Upper lobe of right lung (tissue), 1 donor: ENCODE measurements around the gene OSBP2. TPM values are rescaled to one million over a fixed set of nuclear protein-coding genes. Genes with fewer than 3 reads are reported as not detected.

ENCODE experiments used
- ATAC-seq: fragments of 200-7000 bp; cut with Tn5 transposase; one replicate; pipeline ENCODE4 v1.9.1; 2020; ENCODE audit warnings: mild to moderate bottlenecking, moderate library complexity
- DNase-seq: peaks from one replicate; pipeline ENCODE4 v3.0.0-alpha.2; 2020
- H3K27ac ChIP-seq: fragments of 200-600 bp; one replicate; pipeline ENCODE4 v1.8.0; 2022
- H3K27me3 ChIP-seq: fragments of 200-600 bp; one replicate; pipeline ENCODE4 v1.8.0; 2022; ENCODE audit warnings: mild to moderate bottlenecking
- H3K36me3 ChIP-seq: fragments of 200-600 bp; one replicate; pipeline ENCODE4 v1.8.0; 2022
- H3K4me1 ChIP-seq: fragments of 200-600 bp; one replicate; pipeline ENCODE4 v1.8.0; 2022
- H3K4me3 ChIP-seq: fragments of 200-600 bp; one replicate; pipeline ENCODE4 v1.8.0; 2022; ENCODE audit warnings: mild to moderate bottlenecking
- H3K9me3 ChIP-seq: fragments of 200-600 bp; one replicate; pipeline ENCODE4 v1.8.0; 2022
- CTCF ChIP-seq: fragments of 200-600 bp; IDR thresholded peaks from one replicate; pipeline ENCODE4 v1.8.0; 2022; ENCODE audit warnings: antibody characterized with exemption
- intact Hi-C: fragments of 100-400 bp; cut with DNase I; formaldehyde crosslinking; loops from one replicate; pipeline ENCODE4 v1.11.0; 2022
- total RNA-seq: library from RNA; stranded (reverse); fragmentation: NEBNext Ultra II Directional; extraction: Animal tissue kit (Norgen Biotek cat#: 25700); gene quantifications from one replicate; pipeline ENCODE4 v1.2.1, GENCODE V29; 2021
- donor health status: DM: no; HTN: yes; CAD: no; lungs with severe emphysema.

The OSBP2 gene
- total RNA-seq, 1 donor from 2014 or later = 6.0 TPM

- intact Hi-C loops = no loop called here
- Histone ChIP-seq H3K36me3 (no peaks in the 10 kb centered on the region), H3K27ac (no peak overlapping the region), H3K4me3 (no peak overlapping the region), H3K4me1 (no peaks in the 10 kb centered on the region), H3K9me3 (no peaks in the 10 kb centered on the region), H3K27me3 (no peaks in the 10 kb centered on the region)
- ATAC-seq (no peak), DNase-seq (no peak)
- TF ChIP-seq CTCF = no peak
Measured at GRCh38 chr22:30783021-30783420, 88.3 kb downstream of the OSBP2 start.

GRCh38 chr22:30785527-30785926 is 90.9 kb downstream of the OSBP2 start:
- no peak for DNase-seq
- Histone ChIP-seq H3K27ac (no peak overlapping the region), H3K27me3 (no peaks in the 10 kb centered on the region), H3K4me1 (no peaks in the 10 kb centered on the region), H3K9me3 (no peaks in the 10 kb centered on the region), H3K4me3 (no peak overlapping the region), H3K36me3 (no peaks in the 10 kb centered on the region)
- no peak for ATAC-seq
- no peak for TF ChIP-seq CTCF
- intact Hi-C loops = no loop called here

- Histone ChIP-seq H3K27me3 (no peaks in the 10 kb centered on the region), H3K36me3 (no peaks in the 10 kb centered on the region), H3K4me3 (no peak overlapping the region), H3K4me1 (no peaks in the 10 kb centered on the region), H3K9me3 (no peaks in the 10 kb centered on the region), H3K27ac (no peak overlapping the region)
- intact Hi-C loops = no loop called here
- ATAC-seq (no peak), DNase-seq (no peak)
- no peak for TF ChIP-seq CTCF
Measured at GRCh38 chr22:30790366-30790765, 95.7 kb downstream of the OSBP2 start.

GRCh38 chr22:30792456-30792855 is 97.8 kb downstream of the OSBP2 start:
- Histone ChIP-seq H3K4me3 (no peak overlapping the region), H3K27ac (no peak overlapping the region), H3K27me3 (no peaks in the 10 kb centered on the region), H3K36me3 (no peaks in the 10 kb centered on the region), H3K4me1 (no peaks in the 10 kb centered on the region), H3K9me3 (no peaks in the 10 kb centered on the region)
- DNase-seq = no peak
- no peak for TF ChIP-seq CTCF
- intact Hi-C loops = no loop called here
- no peak for ATAC-seq

- Histone ChIP-seq H3K4me3 (no peak overlapping the region), H3K27ac (no peak overlapping the region), H3K4me1 (no peaks in the 10 kb centered on the region), H3K9me3 (no peaks in the 10 kb centered on the region), H3K27me3 (no peaks in the 10 kb centered on the region), H3K36me3 (no peaks in the 10 kb centered on the region)
- DNase-seq (no peak), ATAC-seq (no peak)
- TF ChIP-seq CTCF = no peak
- intact Hi-C loops = no loop called here
Measured at GRCh38 chr22:30795118-30795517, 100.4 kb downstream of the OSBP2 start.

GRCh38 chr22:30801695-30802094 is 107.0 kb downstream of the OSBP2 start:
- H3K9me3 ChIP-seq = no peaks in the 10 kb centered on the region
- peaks cover 9% of the 10 kb centered on the region for H3K4me1 ChIP-seq
- intact Hi-C loops = no loop called here
- H3K27me3 ChIP-seq = peaks cover 4% of the 10 kb centered on the region
- H3K27ac ChIP-seq = no peak overlapping the region
- no peak for DNase-seq
- H3K36me3 ChIP-seq = no peaks in the 10 kb centered on the region
- no peak for ATAC-seq
- no peak overlapping the region for H3K4me3 ChIP-seq
- TF ChIP-seq CTCF = no peak
